HepG2 (cell line): ENCODE data around the gene PLEKHG4. TPM values are rescaled to one million over a fixed set of nuclear protein-coding genes. Genes with fewer than 3 reads are reported as not detected.

Source experiments
- AGO2 ChIP-seq: fragments of 200-400 bp; formaldehyde crosslinking; optimal IDR thresholded peaks from 2 replicates; pipeline ENCODE3; 2017; ENCODE audit warnings: mild to moderate bottlenecking, low read depth, low read length, moderate library complexity
- ELF3 ChIP-seq: IDR thresholded peaks from 2 replicates; pipeline ENCODE4 v1.6.1; 2016; ENCODE audit warnings: missing genetic modification reagents, missing compliant biosample characterization
- KMT2A ChIP-seq: sonication (generic); formaldehyde crosslinking; IDR thresholded peaks from 2 replicates; pipeline ENCODE4 v1.4.0; 2020; ENCODE audit warnings: missing genetic modification reagents
- SYNCRIP ChIP-seq: fragments of 200-400 bp; formaldehyde crosslinking; IDR thresholded peaks from 2 replicates; pipeline ENCODE4 v1.6.1; 2018; ENCODE audit warnings: mild to moderate bottlenecking, low read depth, low read length; ENCODE audit not compliant: insufficient read depth
- TBX3 ChIP-seq: fragments of 450-650 bp; IDR thresholded peaks from 2 replicates; pipeline ENCODE4 v1.6.1; 2017; ENCODE audit warnings: antibody characterized with exemption, mild to moderate bottlenecking, inconsistent platforms, borderline replicate concordance
- YY1 ChIP-seq: IDR thresholded peaks from 2 replicates; pipeline ENCODE4 v1.6.1; 2011; ENCODE audit warnings: low read length, low read depth, moderate library complexity, mild to moderate bottlenecking; ENCODE audit not compliant: insufficient read depth, insufficient replicate concordance
- ZNF546 ChIP-seq: sonication (generic); formaldehyde crosslinking; conservative IDR thresholded peaks from 2 replicates; pipeline ENCODE4 v1.8.1; 2023; ENCODE audit warnings: mild to moderate bottlenecking, missing genetic modification reagents
- ZNF562 ChIP-seq: sonication (generic); formaldehyde crosslinking; IDR thresholded peaks from 2 replicates; pipeline ENCODE4 v1.8.0; 2022; ENCODE audit warnings: missing genetic modification reagents, borderline replicate concordance
- ZNF598 ChIP-seq: sonication (generic); formaldehyde crosslinking; IDR thresholded peaks from 2 replicates; pipeline ENCODE4 v1.5.1; 2020; ENCODE audit warnings: mild to moderate bottlenecking, missing genetic modification reagents, borderline replicate concordance
- ZNF709 ChIP-seq: sonication (generic); formaldehyde crosslinking; IDR thresholded peaks from 2 replicates; pipeline ENCODE4 v1.5.0; 2020; ENCODE audit warnings: mild to moderate bottlenecking, missing genetic modification reagents
- ZNF746 ChIP-seq: sonication (generic); formaldehyde crosslinking; IDR thresholded peaks from 2 replicates; pipeline ENCODE4 v1.8.0; 2022; ENCODE audit warnings: mild to moderate bottlenecking, missing genetic modification reagents
- ZNF816 ChIP-seq: sonication (generic); formaldehyde crosslinking; IDR thresholded peaks from 2 replicates; pipeline ENCODE4 v1.8.0; 2022; ENCODE audit warnings: missing genetic modification reagents, mild to moderate bottlenecking, borderline replicate concordance
- polyA plus RNA-seq, 8 experiments: library from polyadenylated mRNA; depleted of rRNA in 3 of 8; stranded (reverse) in 7 of 8; unstranded in 1 of 8; fragments of >200 nt; fragmentation: Illumina TruSeq in 4 of 8; extraction: Trizol in 4 of 8; gene quantifications; 2 replicates each; pipeline versions ENCODE4 v1.2.1 to v1.2.3, GENCODE V29; 2011 to 2016; ENCODE audit warnings: low read depth in 4 of 8, missing spikeins in 1 of 8, mixed read lengths in 1 of 8; ENCODE audit not compliant: insufficient read depth in 1 of 8
- total RNA-seq, 5 experiments: library from RNA; depleted of rRNA; stranded (reverse); fragments of >200 nt; fragmentation: Illumina TruSeq; extraction: Trizol; gene quantifications; 2 replicates each; pipeline ENCODE4 v1.2.3, GENCODE V29; 2016; ENCODE audit warnings: low read depth in 1 of 5
- TF ChIP-seq, protein P1 (sequence below): sonication (generic); formaldehyde crosslinking; IDR thresholded peaks from 2 replicates; pipeline ENCODE4 v1.4.0; 2020; ENCODE audit warnings: missing genetic modification reagents, borderline replicate concordance
- TF ChIP-seq, protein P2 (sequence below): sonication (generic); formaldehyde crosslinking; IDR thresholded peaks from 2 replicates; pipeline ENCODE4 v1.4.0; 2020; ENCODE audit warnings: missing genetic modification reagents

PLEKHG4 gene
- total and polyA plus RNA-seq, 2 of the 13 experiments (the other 11 are each of a cell fraction or from before 2014, with no cell fraction given) = 7.1 to 13.6 TPM

DNA sequence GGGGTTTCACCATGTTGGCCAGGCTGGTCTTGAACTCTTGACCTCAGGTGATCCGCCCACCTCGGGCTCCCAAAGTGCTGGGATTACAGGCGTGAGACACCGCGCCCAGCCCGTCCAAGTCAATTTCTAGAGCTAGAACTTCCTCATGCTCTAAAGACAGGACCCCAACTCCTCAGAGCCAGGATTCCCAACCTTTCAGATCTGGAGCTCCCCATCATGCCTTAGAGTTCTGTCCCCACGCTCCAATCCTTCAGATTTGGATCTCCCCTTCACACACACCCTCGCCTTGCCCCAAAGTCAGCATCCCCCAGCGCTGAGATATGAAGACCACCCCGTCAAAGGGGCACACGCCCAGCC is 46.8 kb downstream of the PLEKHG4 start (continued):
- TF ChIP-seq, protein P1, sequence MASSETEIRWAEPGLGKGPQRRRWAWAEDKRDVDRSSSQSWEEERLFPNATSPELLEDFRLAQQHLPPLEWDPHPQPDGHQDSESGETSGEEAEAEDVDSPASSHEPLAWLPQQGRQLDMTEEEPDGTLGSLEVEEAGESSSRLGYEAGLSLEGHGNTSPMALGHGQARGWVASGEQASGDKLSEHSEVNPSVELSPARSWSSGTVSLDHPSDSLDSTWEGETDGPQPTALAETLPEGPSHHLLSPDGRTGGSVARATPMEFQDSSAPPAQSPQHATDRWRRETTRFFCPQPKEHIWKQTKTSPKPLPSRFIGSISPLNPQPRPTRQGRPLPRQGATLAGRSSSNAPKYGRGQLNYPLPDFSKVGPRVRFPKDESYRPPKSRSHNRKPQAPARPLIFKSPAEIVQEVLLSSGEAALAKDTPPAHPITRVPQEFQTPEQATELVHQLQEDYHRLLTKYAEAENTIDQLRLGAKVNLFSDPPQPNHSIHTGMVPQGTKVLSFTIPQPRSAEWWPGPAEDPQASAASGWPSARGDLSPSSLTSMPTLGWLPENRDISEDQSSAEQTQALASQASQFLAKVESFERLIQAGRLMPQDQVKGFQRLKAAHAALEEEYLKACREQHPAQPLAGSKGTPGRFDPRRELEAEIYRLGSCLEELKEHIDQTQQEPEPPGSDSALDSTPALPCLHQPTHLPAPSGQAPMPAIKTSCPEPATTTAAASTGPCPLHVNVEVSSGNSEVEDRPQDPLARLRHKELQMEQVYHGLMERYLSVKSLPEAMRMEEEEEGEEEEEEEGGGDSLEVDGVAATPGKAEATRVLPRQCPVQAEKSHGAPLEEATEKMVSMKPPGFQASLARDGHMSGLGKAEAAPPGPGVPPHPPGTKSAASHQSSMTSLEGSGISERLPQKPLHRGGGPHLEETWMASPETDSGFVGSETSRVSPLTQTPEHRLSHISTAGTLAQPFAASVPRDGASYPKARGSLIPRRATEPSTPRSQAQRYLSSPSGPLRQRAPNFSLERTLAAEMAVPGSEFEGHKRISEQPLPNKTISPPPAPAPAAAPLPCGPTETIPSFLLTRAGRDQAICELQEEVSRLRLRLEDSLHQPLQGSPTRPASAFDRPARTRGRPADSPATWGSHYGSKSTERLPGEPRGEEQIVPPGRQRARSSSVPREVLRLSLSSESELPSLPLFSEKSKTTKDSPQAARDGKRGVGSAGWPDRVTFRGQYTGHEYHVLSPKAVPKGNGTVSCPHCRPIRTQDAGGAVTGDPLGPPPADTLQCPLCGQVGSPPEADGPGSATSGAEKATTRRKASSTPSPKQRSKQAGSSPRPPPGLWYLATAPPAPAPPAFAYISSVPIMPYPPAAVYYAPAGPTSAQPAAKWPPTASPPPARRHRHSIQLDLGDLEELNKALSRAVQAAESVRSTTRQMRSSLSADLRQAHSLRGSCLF (CRISPR knock-in tag) = no peak
- TF ChIP-seq ZNF816 (CRISPR knock-in tag) (no peak), SYNCRIP (no peak), ZNF598 (CRISPR knock-in tag) (no peak), ZNF709 (CRISPR knock-in tag) (no peak), KMT2A (no peak), ELF3 (CRISPR knock-in tag) (no peak), YY1 (no peak), ZNF546 (CRISPR knock-in tag) (no peak), ZNF746 (no peak), ZNF562 (CRISPR knock-in tag) (no peak), TBX3 (no peak), AGO2 (no peak)
- TF ChIP-seq, protein P2, sequence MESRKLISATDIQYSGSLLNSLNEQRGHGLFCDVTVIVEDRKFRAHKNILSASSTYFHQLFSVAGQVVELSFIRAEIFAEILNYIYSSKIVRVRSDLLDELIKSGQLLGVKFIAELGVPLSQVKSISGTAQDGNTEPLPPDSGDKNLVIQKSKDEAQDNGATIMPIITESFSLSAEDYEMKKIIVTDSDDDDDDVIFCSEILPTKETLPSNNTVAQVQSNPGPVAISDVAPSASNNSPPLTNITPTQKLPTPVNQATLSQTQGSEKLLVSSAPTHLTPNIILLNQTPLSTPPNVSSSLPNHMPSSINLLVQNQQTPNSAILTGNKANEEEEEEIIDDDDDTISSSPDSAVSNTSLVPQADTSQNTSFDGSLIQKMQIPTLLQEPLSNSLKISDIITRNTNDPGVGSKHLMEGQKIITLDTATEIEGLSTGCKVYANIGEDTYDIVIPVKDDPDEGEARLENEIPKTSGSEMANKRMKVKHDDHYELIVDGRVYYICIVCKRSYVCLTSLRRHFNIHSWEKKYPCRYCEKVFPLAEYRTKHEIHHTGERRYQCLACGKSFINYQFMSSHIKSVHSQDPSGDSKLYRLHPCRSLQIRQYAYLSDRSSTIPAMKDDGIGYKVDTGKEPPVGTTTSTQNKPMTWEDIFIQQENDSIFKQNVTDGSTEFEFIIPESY (CRISPR knock-in tag) = no peak
